GM19452 (cell line): ENCODE data around the gene PDE2A.

Experiments used
- ATAC-seq: cut with Tn5 transposase; IDR thresholded peaks from one replicate; pipeline ENCODE4 v1.9.1; 2021; ENCODE audit not compliant: unreplicated experiment

Gene PDE2A

GRCh38 chr11:72661486-72661885 lies 12.7 kb downstream of the PDE2A start:
- no peak for ATAC-seq

GRCh38 chr11:72658989-72659640 lies 15.1 kb downstream of the PDE2A start:
- ATAC-seq: no peak

- ATAC-seq: no peak
Measured at GRCh38 chr11:72657411-72658100, 16.7 kb downstream of the PDE2A start.

GRCh38 chr11:72655896-72656464 lies 18.2 kb downstream of the PDE2A start:
- ATAC-seq: no peak

- ATAC-seq: no peak
Measured at GRCh38 chr11:72655014-72655413, 19.2 kb downstream of the PDE2A start.

GRCh38 chr11:72653649-72654048 lies 20.6 kb downstream of the PDE2A start:
- no peak for ATAC-seq

- no peak for ATAC-seq
Measured at GRCh38 chr11:72652873-72653630, 21.2 kb downstream of the PDE2A start.

GRCh38 chr11:72652133-72652532 lies 22.1 kb downstream of the PDE2A start:
- no peak for ATAC-seq

- no peak for ATAC-seq
Measured at GRCh38 chr11:72649215-72649976, 24.8 kb downstream of the PDE2A start.

GRCh38 chr11:72648384-72649136 lies 25.7 kb downstream of the PDE2A start:
- ATAC-seq: no peak

GRCh38 chr11:72647882-72648281 lies 26.3 kb downstream of the PDE2A start:
- ATAC-seq: no peak

GRCh38 chr11:72646472-72646871 lies 27.8 kb downstream of the PDE2A start:
- no peak for ATAC-seq

GRCh38 chr11:72646024-72646423 lies 28.2 kb downstream of the PDE2A start:
- no peak for ATAC-seq

GRCh38 chr11:72643547-72643946 lies 30.7 kb downstream of the PDE2A start:
- no peak for ATAC-seq

- peak; percentile 63 for ATAC-seq
Measured at GRCh38 chr11:72642884-72643522, 31.2 kb downstream of the PDE2A start.

- no peak for ATAC-seq
Measured at GRCh38 chr11:72642043-72642883, 32.0 kb downstream of the PDE2A start.

- ATAC-seq: no peak
Measured at GRCh38 chr11:72641522-72642042, 32.6 kb downstream of the PDE2A start.

GRCh38 chr11:72639502-72640375 lies 34.5 kb downstream of the PDE2A start:
- ATAC-seq: no peak
